ENCODE results near the gene C1GALT1.

C1GALT1 gene

DNA sequence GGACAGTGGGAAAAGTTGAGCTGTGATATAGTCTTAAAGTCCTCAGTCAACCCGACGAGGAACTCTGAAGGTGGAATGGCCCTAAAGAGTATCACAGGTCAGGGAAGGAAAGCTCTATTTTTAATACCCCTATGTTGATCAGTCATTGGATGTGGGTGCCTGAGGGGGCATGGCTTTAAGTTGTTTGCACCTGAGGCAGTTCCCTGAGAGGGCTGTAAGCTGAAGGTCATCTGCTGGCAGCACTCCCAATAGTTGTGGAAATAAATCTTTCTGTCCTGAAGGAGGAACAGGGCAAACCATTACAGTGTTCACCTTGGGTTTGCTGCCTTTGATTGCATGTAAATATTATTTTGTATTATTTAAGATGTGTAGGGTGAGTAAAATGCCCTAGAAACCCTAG, 17.8 kb upstream of the C1GALT1 start:
- Histone ChIP-seq H3K9me3 (ENCODE audit: insufficient read depth, low read length, severe bottlenecking) (no peaks in the 10 kb centered on the region), H3K4me1 (ENCODE audit: insufficient read depth, low read length) (peaks cover 7% of the 10 kb centered on the region), H2AFZ (ENCODE audit: low read depth, low read length) (no peak overlapping the region), H3K36me3 (ENCODE audit: insufficient read depth, low read length) (no peaks in the 10 kb centered on the region), H3K27ac (ENCODE audit: low read length) (0 out of 2 replicates have a peak overlapping the region, but pooled peaks have one; percentile 3), H3K4me2 (ENCODE audit: insufficient read depth, low read length) (no peak overlapping the region), H3K79me2 (ENCODE audit: insufficient read depth, low read length) (peaks cover 16% of the 10 kb centered on the region), H4K20me1 (ENCODE audit: insufficient read depth, low read length) (no peaks in the 10 kb centered on the region), H3K9ac (ENCODE audit: low read depth, low read length) (no peak overlapping the region), H3K27me3 (ENCODE audit: insufficient read depth, low read length, poor library complexity) (no peaks in the 10 kb centered on the region), H3K4me3 (ENCODE audit: low read depth in 1 of 2, low read length in 2 of 2) (no peak overlapping the region)
- DNase-seq (no peak), ATAC-seq (ENCODE audit: insufficient read depth, low read depth) (no peak)
- no peak for TF ChIP-seq EZH2 (IDR thresholded peaks at IDR 0.05; ENCODE audit: borderline replicate concordance, low read depth, low read length, severe bottlenecking)
- no peak for TF ChIP-seq CTCF (IDR thresholded peaks at IDR 0.05; ENCODE audit: borderline replicate concordance, extremely low read depth, low read length, poor library complexity, severe bottlenecking)

DNA sequence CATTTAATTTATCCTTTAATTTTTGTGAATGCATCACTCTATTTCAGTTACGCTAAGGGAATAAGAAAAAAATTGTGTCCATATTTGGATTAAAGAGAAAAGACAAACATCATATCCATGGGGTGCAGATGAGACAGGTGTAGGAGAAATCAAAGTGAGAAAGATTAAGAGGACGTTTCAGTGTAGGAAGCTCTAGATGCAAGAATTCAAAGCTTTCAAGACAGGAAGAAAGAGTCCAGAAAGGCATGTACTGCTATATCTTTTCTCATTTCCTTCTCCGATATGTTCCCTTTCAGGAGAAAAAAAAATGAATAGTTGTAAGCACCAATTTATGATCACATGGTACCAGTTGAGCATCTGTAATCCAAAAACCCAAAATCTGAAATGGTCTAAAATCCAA, 17.0 kb upstream of the C1GALT1 start:
- no peak for DNase-seq
- Histone ChIP-seq H3K79me2 (ENCODE audit: insufficient read depth, low read length) (0 out of 2 replicates have a peak, but pooled peaks cover 9% of the 10 kb centered on the region), H2AFZ (ENCODE audit: low read depth, low read length) (no peak overlapping the region), H3K9ac (ENCODE audit: low read depth, low read length) (no peak overlapping the region), H3K4me1 (ENCODE audit: insufficient read depth, low read length) (no peaks in the 10 kb centered on the region), H3K4me3 (ENCODE audit: low read depth in 1 of 2, low read length in 2 of 2) (no peak overlapping the region), H4K20me1 (ENCODE audit: insufficient read depth, low read length) (no peaks in the 10 kb centered on the region), H3K27me3 (ENCODE audit: insufficient read depth, low read length, poor library complexity) (no peaks in the 10 kb centered on the region), H3K4me2 (ENCODE audit: insufficient read depth, low read length) (no peak overlapping the region), H3K36me3 (ENCODE audit: insufficient read depth, low read length) (no peaks in the 10 kb centered on the region), H3K27ac (ENCODE audit: low read length) (no peak overlapping the region), H3K9me3 (ENCODE audit: insufficient read depth, low read length, severe bottlenecking) (no peaks in the 10 kb centered on the region)
- ATAC-seq (ENCODE audit: insufficient read depth, low read depth) = no peak
- TF ChIP-seq CTCF (IDR thresholded peaks at IDR 0.05; ENCODE audit: borderline replicate concordance, extremely low read depth, low read length, poor library complexity, severe bottlenecking) (no peak), EZH2 (IDR thresholded peaks at IDR 0.05; ENCODE audit: borderline replicate concordance, low read depth, low read length, severe bottlenecking) (no peak)

DNA sequence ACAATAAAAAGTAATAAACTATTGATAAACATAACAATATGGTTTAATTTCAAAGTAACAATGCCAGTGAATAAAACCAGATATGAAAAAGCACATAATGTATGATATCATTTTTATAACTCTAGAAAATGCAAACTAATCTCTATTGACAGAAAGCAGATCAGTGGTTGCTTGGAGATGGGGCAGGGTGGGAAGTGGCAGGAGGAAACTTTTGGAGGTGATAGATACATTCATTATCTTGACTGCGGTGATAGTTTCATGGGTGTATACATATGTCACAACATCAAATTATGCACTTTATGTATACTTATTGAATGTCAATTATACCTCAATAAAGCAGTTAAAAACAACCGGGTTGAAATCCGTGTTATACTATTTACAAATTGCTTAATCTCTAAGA, 16.0 kb upstream of the C1GALT1 start:
- no peak for TF ChIP-seq CTCF (IDR thresholded peaks at IDR 0.05; ENCODE audit: borderline replicate concordance, extremely low read depth, low read length, poor library complexity, severe bottlenecking)
- TF ChIP-seq EZH2 (IDR thresholded peaks at IDR 0.05; ENCODE audit: borderline replicate concordance, low read depth, low read length, severe bottlenecking) = no peak
- Histone ChIP-seq H3K36me3 (ENCODE audit: insufficient read depth, low read length) (no peaks in the 10 kb centered on the region), H3K4me1 (ENCODE audit: insufficient read depth, low read length) (no peaks in the 10 kb centered on the region), H3K27me3 (ENCODE audit: insufficient read depth, low read length, poor library complexity) (no peaks in the 10 kb centered on the region), H3K9me3 (ENCODE audit: insufficient read depth, low read length, severe bottlenecking) (peaks cover 2% of the 10 kb centered on the region), H4K20me1 (ENCODE audit: insufficient read depth, low read length) (no peaks in the 10 kb centered on the region), H3K4me3 (ENCODE audit: low read depth in 1 of 2, low read length in 2 of 2) (no peak overlapping the region), H2AFZ (ENCODE audit: low read depth, low read length) (no peak overlapping the region), H3K79me2 (ENCODE audit: insufficient read depth, low read length) (peaks cover 9% of the 10 kb centered on the region; the same call in 1 of the 2 replicates), H3K27ac (ENCODE audit: low read length) (no peak overlapping the region), H3K4me2 (ENCODE audit: insufficient read depth, low read length) (no peak overlapping the region), H3K9ac (ENCODE audit: low read depth, low read length) (no peak overlapping the region)
- ATAC-seq (ENCODE audit: insufficient read depth, low read depth) = no peak
- no peak for DNase-seq

DNA sequence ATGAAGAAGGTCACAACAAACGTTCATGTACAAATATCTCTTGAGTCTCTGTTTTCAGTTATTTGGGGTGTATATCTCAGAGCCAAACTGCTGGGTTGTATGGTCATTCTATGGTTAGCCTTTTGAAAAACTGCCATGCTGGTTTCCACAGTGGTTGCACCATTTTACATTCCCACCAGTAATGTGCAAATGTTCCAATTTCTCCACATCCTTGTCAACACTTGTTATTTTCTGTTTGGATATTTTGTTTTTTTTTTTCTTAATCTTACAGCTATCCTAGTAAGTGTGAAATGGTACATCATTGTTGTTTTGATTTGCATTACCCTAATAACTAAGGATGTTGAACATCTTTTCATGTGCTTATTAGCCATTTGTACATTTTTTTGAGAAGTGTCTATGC, 13.0 kb upstream of the C1GALT1 start:
- ATAC-seq (ENCODE audit: insufficient read depth, low read depth) = no peak
- H3K9ac ChIP-seq (ENCODE audit: low read depth, low read length) = no peak overlapping the region
- H3K4me1 ChIP-seq (ENCODE audit: insufficient read depth, low read length) = no peaks in the 10 kb centered on the region
- no peaks in the 10 kb centered on the region for H3K27me3 ChIP-seq (ENCODE audit: insufficient read depth, low read length, poor library complexity)
- no peak overlapping the region for H3K4me3 ChIP-seq (ENCODE audit: low read depth in 1 of 2, low read length in 2 of 2)
- 0 out of 2 replicates have a peak, but pooled peaks cover 4% of the 10 kb centered on the region for H3K36me3 ChIP-seq (ENCODE audit: insufficient read depth, low read length)
- TF ChIP-seq CTCF (IDR thresholded peaks at IDR 0.05; ENCODE audit: borderline replicate concordance, extremely low read depth, low read length, poor library complexity, severe bottlenecking) (no peak), EZH2 (IDR thresholded peaks at IDR 0.05; ENCODE audit: borderline replicate concordance, low read depth, low read length, severe bottlenecking) (no peak)
- DNase-seq = no peak
- no peak overlapping the region for H3K27ac ChIP-seq (ENCODE audit: low read length)
- H3K9me3 ChIP-seq (ENCODE audit: insufficient read depth, low read length, severe bottlenecking) = peaks cover 16% of the 10 kb centered on the region
- no peak overlapping the region for H2AFZ ChIP-seq (ENCODE audit: low read depth, low read length)
- H3K79me2 ChIP-seq (ENCODE audit: insufficient read depth, low read length) = peaks cover 7% of the 10 kb centered on the region
- H4K20me1 ChIP-seq (ENCODE audit: insufficient read depth, low read length) = no peaks in the 10 kb centered on the region
- H3K4me2 ChIP-seq (ENCODE audit: insufficient read depth, low read length) = no peak overlapping the region
